Osteoblast (primary cell): ENCODE data around the gene OR3A3. TPM values are rescaled to one million over a fixed set of nuclear protein-coding genes. Genes with fewer than 3 reads are reported as not detected.
"Not testable (repeated sequence)": the region's sequence is repeated elsewhere in the genome, so short reads cannot be mapped to it uniquely, and the experiment has no call there.

Source experiments
- DNase-seq: peaks from one replicate; pipeline ENCODE4 v3.0.0; 2011; ENCODE audit warnings: low spot score, mixed read lengths; ENCODE audit not compliant: insufficient read length; ENCODE audit errors: missing footprints
- H2AFZ ChIP-seq: 2 replicates; pipeline ENCODE4 v1.6.0; 2011; ENCODE audit warnings: mild to moderate bottlenecking, low read length
- H3K27ac ChIP-seq: 2 replicates; pipeline ENCODE4 v1.5.1; 2011; ENCODE audit warnings: mild to moderate bottlenecking, low read depth, low read length, moderate library complexity
- H3K27me3 ChIP-seq: 2 replicates; pipeline ENCODE4 v1.6.0; 2012; ENCODE audit warnings: mild to moderate bottlenecking, control low read depth, inconsistent platforms, low read length, moderate library complexity; ENCODE audit not compliant: insufficient read depth
- H3K36me3 ChIP-seq: 2 replicates; pipeline ENCODE4 v1.5.1; 2011; ENCODE audit warnings: mild to moderate bottlenecking, low read length, control low read depth, moderate library complexity; ENCODE audit not compliant: insufficient read depth
- H3K4me1 ChIP-seq: 2 replicates; pipeline ENCODE4 v1.5.1; 2011; ENCODE audit warnings: mild to moderate bottlenecking, low read length, control low read depth, moderate library complexity; ENCODE audit not compliant: insufficient read depth
- H3K4me2 ChIP-seq: 2 replicates; pipeline ENCODE4 v1.6.0; 2011; ENCODE audit warnings: mild to moderate bottlenecking, low read length; ENCODE audit not compliant: insufficient read depth
- H3K4me3 ChIP-seq: fragments of 200-600 bp; sonication (generic); 3 replicates; pipeline ENCODE4 v1.5.1; 2012; ENCODE audit warnings: mild to moderate bottlenecking, low read length, inconsistent platforms; ENCODE audit not compliant: insufficient read depth
- H3K79me2 ChIP-seq: 2 replicates; pipeline ENCODE4 v1.6.0; 2012; ENCODE audit warnings: mild to moderate bottlenecking, low read length, control low read depth, inconsistent platforms; ENCODE audit not compliant: insufficient read depth
- H3K9me3 ChIP-seq: 2 replicates; pipeline ENCODE4 v1.5.1; 2011; ENCODE audit warnings: low read depth, low read length, control low read depth
- H4K20me1 ChIP-seq: 2 replicates; pipeline ENCODE4 v1.6.0; 2012; ENCODE audit warnings: mild to moderate bottlenecking, low read length, control low read depth; ENCODE audit not compliant: insufficient read depth
- CTCF ChIP-seq: IDR thresholded peaks from 2 replicates; pipeline ENCODE4 v1.5.1; 2011; ENCODE audit warnings: mild to moderate bottlenecking, low read depth, low read length, moderate library complexity; ENCODE audit errors: extremely low read depth
- total RNA-seq: library from RNA; depleted of rRNA; stranded (reverse); fragments of >200 nt; gene quantifications from 2 replicates; pipeline ENCODE4 v1.2.3, GENCODE V29; 2012

The OR3A3 gene
- total RNA-seq, 1 donor: not detected

GRCh38 chr17:3418222-3418621, 7.1 kb downstream of the OR3A3 start:
- H3K4me1 ChIP-seq: no peaks in the 10 kb centered on the region
- no peaks in the 10 kb centered on the region for H3K27me3 ChIP-seq
- DNase-seq: no peak
- H3K79me2 ChIP-seq: no peaks in the 10 kb centered on the region
- H4K20me1 ChIP-seq: no peaks in the 10 kb centered on the region
- no peaks in the 10 kb centered on the region for H3K36me3 ChIP-seq
- no peak for TF ChIP-seq CTCF
- no peak overlapping the region for H3K4me3 ChIP-seq
- no peaks in the 10 kb centered on the region for H3K9me3 ChIP-seq
- no peak overlapping the region for H3K4me2 ChIP-seq
- no peak overlapping the region for H3K27ac ChIP-seq
- no peak overlapping the region for H2AFZ ChIP-seq

DNA sequence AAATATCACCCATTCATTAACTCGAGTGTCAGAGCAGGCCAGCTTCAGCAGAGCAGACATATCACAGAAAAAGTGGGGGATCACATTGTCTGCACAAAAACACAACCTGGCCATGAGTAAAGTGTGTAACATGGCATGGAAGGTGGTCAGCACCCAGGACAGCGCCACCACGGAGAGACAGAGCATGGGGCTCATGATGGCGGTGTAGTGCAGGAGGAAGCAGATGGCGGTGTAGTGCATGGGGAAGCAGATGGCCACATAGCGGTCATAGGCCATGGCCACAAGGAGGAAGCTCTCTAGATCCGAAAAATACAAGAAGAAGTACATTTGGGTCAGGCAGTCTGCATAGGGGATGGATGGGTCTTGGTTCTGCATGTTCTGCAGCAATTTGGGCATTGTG, 22.0 kb downstream of the OR3A3 start:
- not testable (repeated sequence) for H3K27me3 ChIP-seq, H3K4me2 ChIP-seq, DNase-seq, H4K20me1 ChIP-seq, H2AFZ ChIP-seq, H3K4me3 ChIP-seq, H3K79me2 ChIP-seq, H3K9me3 ChIP-seq, H3K27ac ChIP-seq, H3K4me1 ChIP-seq, H3K36me3 ChIP-seq

- no peak for TF ChIP-seq CTCF
- Histone ChIP-seq H3K4me2 (no peak within 1 kb of the TSS), H3K9me3 (no peaks in the 10 kb centered on the region), H3K27me3 (no peaks in the 10 kb centered on the region), H2AFZ (no peak within 1 kb of the TSS), H3K4me1 (no peaks in the 10 kb centered on the region), H3K4me3 (no peak within 1 kb of the TSS), H4K20me1 (no peaks in the 10 kb centered on the region), H3K79me2 (no peaks in the 10 kb centered on the region), H3K27ac (no peak within 1 kb of the TSS), H3K36me3 (no peaks in the 10 kb centered on the region)
- no peak for DNase-seq
Observed at GRCh38 chr17:3433741-3434140, 22.6 kb downstream of the OR3A3 start, which contains the start of gene OR1E2. Gene OR1E2 (minus strand): TSS chr17:3433841. CDS start chr17:3433841, 0 bp downstream.

- no peaks in the 10 kb centered on the region for H3K27me3 ChIP-seq
- TF ChIP-seq CTCF: no peak
- no peak for DNase-seq
- H3K4me2 ChIP-seq: no peak overlapping the region
- no peaks in the 10 kb centered on the region for H3K79me2 ChIP-seq
- H3K4me1 ChIP-seq: no peaks in the 10 kb centered on the region
- no peaks in the 10 kb centered on the region for H3K36me3 ChIP-seq
- H3K9me3 ChIP-seq: no peaks in the 10 kb centered on the region
- no peaks in the 10 kb centered on the region for H4K20me1 ChIP-seq
- H2AFZ ChIP-seq: no peak overlapping the region
- no peak overlapping the region for H3K4me3 ChIP-seq
- no peak overlapping the region for H3K27ac ChIP-seq
Observed at GRCh38 chr17:3438368-3438767, 27.2 kb downstream of the OR3A3 start.
